Activated T-cell treated with anti-CD3 and anti-CD28 coated beads, Interleukin-2, amount 50 U/mL, for 4 hours (primary cell): ENCODE measurements around the gene HOXA7. TPM values are rescaled to one million over a fixed set of nuclear protein-coding genes. Genes with fewer than 3 reads are reported as not detected.

ENCODE experiments used
- ATAC-seq, 2 donors: fragments of 200-7000 bp; cut with Tn5 transposase; one replicate each; pipeline ENCODE4 v1.10.0; 2021
- DNase-seq: peaks from one replicate; pipeline ENCODE4 v3.0.0-alpha.2; 2020
- H3K27me3 Mint-ChIP-seq: one replicate; pipeline ENCODE4 v1.8.0; 2021; ENCODE audit warnings: low read depth, mixed read lengths
- H3K36me3 Mint-ChIP-seq: one replicate; pipeline ENCODE4 v1.8.0; 2022; ENCODE audit warnings: mixed read lengths; ENCODE audit not compliant: insufficient read depth
- H3K4me1 Mint-ChIP-seq: one replicate; pipeline ENCODE4 v1.8.0; 2021; ENCODE audit warnings: low read depth, mixed read lengths
- H3K4me3 Mint-ChIP-seq: one replicate; pipeline ENCODE4 v1.8.0; 2021; ENCODE audit warnings: mild to moderate bottlenecking, moderate library complexity, mixed read lengths
- H3K9me3 Mint-ChIP-seq: one replicate; pipeline ENCODE4 v1.8.0; 2021; ENCODE audit warnings: mixed read lengths
- total RNA-seq, 3 donors: library from RNA; stranded (reverse); gene quantifications; one replicate each; pipeline ENCODE4 v1.2.1, GENCODE V29; 2021

HOXA7 gene
- total RNA-seq, 3 donors from 2014 or later: not detected

DNA sequence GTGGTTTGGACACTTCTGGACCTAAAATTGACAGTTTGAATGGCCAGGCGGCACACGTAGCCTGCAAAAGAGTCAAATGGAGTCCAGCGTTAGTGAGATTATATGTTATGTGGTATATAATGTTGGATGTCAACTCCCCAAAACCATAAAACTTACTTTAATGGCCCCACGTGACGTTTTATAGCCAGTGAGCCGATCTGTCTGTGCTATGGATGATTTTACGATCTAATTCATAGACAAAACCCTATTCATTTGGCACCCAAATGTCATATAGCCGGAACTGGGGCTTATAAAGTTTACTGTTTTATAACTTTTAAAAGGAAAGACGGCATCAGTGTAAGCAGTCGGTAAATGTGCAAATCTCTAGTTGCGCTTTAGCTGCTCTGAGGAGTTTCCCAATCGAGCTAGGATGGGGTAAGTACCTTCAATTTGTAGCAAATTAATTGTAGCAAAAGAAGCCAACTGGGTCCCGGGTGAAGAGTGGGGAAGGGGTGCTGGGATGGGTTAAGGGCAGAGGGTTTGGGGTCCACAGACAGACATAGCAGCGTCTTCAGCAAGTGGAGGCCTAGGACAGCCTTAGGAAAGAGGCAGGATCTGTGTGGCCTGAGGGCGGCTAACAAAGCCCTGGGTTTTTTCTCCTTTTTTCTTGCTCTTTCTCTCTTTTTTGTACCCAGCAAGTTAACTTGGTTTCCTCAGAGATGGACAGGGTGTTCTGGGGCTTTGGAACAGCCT is 16.2 kb downstream of the HOXA7 start:
- Mint-ChIP-seq H3K4me3 (no peak overlapping the region), H3K4me1 (peaks cover 5% of the 10 kb centered on the region), H3K27me3 (peaks cover 61% of the 10 kb centered on the region), H3K9me3 (no peaks in the 10 kb centered on the region), H3K36me3 (no peaks in the 10 kb centered on the region)
- ATAC-seq (no peak), DNase-seq (no peak)

DNA sequence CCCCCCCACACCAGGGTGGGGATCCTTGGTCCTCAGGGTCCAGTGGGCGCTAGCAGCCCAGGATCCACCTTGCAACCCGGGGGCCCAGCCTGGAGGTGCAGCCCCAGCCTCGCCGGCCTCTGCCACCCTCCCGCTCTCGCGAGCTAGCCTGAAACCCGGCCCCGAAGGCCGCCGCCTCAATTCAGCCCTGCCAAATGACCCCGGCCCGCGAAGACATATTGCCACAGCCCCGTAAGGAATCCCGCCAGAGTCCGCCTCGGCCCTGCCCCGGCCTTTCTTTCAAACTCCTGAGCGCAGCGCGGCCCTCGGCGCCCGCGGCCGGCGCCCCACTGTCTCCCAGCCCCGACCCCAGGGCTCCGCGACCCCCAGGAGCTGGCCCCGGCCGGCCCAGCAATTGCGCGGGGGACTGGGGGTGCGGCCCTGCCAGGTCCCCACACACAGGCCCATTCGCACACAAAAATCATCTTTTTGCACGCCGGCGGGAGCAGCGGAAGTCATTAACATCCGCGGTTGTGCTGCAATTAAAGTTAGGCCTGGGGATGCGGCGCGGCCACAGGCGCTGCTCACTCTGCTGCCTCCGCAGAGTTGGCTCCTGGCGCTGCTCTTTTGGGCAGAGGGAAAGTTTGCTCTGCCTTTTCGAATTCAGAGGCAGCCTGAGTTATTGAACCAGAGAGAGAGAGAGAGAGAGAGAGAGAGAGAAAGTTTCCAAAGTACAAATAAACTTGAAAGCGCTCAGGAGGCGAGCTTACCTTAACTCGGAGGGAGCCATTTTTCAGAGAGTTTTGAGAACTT is 16.9 kb downstream of the HOXA7 start:
- H3K36me3 Mint-ChIP-seq: no peaks in the 10 kb centered on the region
- H3K4me1 Mint-ChIP-seq: peaks cover 8% of the 10 kb centered on the region
- DNase-seq (no peak), ATAC-seq (no peak)
- peaks cover 62% of the 10 kb centered on the region for H3K27me3 Mint-ChIP-seq
- H3K4me3 Mint-ChIP-seq: no peak overlapping the region
- H3K9me3 Mint-ChIP-seq: no peaks in the 10 kb centered on the region

DNA sequence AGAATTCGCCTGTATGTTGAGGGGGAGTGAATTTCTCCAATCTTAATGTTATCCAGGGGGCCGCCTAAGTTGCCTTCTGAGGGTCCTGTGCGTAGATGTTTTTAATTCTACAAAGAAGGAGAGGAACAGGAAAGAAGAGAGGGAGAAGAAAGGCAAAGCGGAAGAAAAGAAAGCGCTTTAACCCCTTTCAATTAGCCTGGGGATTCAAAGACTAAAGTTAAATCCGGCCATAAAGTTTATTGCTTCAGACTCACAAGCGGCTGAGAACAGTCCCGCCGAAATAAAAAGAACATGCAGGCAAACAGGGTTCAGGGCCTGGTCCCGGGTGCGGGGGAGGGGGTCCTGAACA is 17.5 kb downstream of the HOXA7 start:
- no peaks in the 10 kb centered on the region for H3K9me3 Mint-ChIP-seq
- H3K4me1 Mint-ChIP-seq: peaks cover 13% of the 10 kb centered on the region
- no peak for DNase-seq
- peaks cover 60% of the 10 kb centered on the region for H3K27me3 Mint-ChIP-seq
- no peak overlapping the region for H3K4me3 Mint-ChIP-seq
- H3K36me3 Mint-ChIP-seq: no peaks in the 10 kb centered on the region
- no peak for ATAC-seq

DNA sequence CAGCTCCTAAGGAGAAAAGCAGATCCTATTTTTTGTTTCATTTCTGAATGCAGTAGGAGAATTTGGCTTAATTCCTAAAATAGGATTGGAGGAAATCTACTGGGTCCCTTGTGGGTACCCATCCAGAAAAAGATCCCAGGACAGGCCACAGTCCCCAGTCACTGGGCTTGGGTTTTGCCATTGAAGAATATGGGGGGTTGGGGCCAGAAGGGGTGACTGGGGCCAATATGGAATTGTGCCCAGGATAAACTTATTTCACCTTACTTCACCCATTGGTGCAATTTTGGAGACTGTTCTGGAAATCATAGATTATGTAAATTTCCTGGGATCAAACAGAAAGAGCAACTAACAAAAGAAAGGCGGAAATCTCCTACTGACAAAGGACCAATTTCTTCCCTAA is 18.0 kb downstream of the HOXA7 start:
- DNase-seq: no peak
- Mint-ChIP-seq H3K4me1 (peaks cover 13% of the 10 kb centered on the region), H3K36me3 (no peaks in the 10 kb centered on the region), H3K27me3 (peaks cover 61% of the 10 kb centered on the region), H3K9me3 (no peaks in the 10 kb centered on the region), H3K4me3 (no peak overlapping the region)
- no peak for ATAC-seq

DNA sequence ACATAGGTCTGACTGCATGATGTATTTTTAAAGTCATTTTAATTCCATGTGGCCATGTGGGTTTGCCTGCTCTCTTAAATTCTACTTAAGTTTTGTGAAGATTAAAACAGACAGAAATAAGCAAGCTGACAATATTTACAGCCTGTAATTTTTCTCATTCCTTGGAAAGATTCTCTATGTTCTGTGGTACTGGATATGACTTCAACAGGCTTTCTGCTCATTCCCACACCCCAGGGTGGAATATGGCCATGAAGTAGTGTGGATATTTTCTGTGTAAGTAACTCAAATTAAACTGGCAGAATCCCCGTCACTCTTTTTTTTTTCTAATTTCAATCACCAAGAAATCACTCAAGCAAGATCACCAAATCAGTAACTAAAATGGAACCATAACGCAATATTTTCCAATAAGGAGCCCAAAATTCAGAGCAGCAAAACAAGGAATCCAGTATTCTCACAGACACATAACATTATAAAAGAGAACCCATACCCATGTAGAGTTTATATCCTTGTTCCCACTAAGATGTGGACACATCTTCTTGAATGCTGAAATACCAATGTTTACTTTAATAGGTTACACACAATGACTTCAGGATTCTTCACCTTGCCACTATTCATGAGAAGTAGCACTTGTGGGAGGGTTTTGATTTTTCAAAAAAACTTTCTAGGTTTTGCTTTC is 18.7 kb downstream of the HOXA7 start:
- H3K36me3 Mint-ChIP-seq: no peaks in the 10 kb centered on the region

DNA sequence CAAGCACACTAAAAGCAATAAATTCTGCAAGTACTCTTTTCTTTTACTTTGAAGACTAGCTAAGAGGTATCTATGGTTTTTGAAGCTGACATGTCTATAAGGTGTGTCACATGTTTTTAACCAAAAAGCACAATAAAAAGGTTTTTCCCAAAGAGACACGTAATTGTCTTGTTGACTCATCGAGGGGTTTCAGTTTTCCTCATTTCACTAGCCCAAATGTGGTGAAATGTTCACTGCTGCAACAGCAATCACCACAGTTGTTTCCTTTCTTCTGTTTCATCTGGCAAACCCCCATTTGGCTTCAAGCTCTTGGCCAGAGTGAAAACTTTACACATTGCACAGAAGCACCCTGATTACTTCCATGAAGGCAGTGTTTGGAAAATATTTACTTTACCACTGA is 22.1 kb downstream of the HOXA7 start:
- Mint-ChIP-seq H3K36me3 (no peaks in the 10 kb centered on the region), H3K9me3 (no peaks in the 10 kb centered on the region), H3K27me3 (peaks cover 62% of the 10 kb centered on the region), H3K4me1 (peaks cover 13% of the 10 kb centered on the region), H3K4me3 (no peak overlapping the region)
- ATAC-seq (peak; percentile 57 to 68), DNase-seq (no peak)

More for the DNA sequence above, 18.7 kb downstream of the HOXA7 start:
- no peak for ATAC-seq
- no peak for DNase-seq
- no peaks in the 10 kb centered on the region for H3K9me3 Mint-ChIP-seq
- H3K4me3 Mint-ChIP-seq: no peak overlapping the region
- H3K27me3 Mint-ChIP-seq: peaks cover 65% of the 10 kb centered on the region
- H3K4me1 Mint-ChIP-seq: peaks cover 13% of the 10 kb centered on the region

DNA sequence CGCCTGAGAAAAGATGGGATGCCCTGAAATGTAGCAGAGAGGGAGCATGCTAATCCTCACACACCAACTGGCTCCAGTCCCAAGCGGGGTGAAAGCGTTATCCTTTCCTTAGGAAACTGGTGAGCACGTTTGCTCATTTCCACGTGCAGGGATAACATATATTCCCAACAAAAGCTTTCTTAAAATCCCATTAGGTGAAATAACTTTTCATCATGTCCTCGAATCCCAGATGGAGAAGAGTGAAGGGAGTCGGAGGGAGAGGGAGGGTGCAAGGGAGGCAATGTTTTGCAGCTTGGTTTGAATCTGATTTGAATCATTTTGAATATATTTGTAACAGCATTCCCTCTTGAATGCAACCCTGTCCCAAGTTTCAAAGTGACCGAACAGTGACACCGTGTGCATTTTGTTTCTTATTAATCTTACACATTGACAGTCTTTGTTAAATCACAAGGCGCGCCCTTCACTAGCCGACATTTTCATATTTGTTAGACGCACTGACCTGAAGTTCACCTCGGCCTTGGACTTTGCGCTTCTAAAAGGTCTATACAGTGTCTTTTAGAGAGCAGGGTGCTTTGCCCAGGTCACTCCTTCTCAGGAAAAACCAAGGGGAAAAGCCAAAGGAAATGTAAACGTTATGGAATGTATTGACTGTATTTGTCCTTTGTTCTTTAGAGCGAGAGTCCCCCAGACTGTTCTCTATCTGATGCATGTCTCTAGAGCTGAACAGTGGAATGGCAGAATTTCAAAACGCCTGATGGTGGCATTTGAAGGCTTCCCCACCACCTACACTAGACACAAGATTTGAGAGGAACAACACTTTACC is 22.9 kb downstream of the HOXA7 start:
- H3K36me3 Mint-ChIP-seq: no peaks in the 10 kb centered on the region
- DNase-seq (no peak), ATAC-seq (no peak)
- H3K4me1 Mint-ChIP-seq: peaks cover 13% of the 10 kb centered on the region
- H3K27me3 Mint-ChIP-seq: peaks cover 62% of the 10 kb centered on the region
- H3K9me3 Mint-ChIP-seq: no peaks in the 10 kb centered on the region
- H3K4me3 Mint-ChIP-seq: no peak overlapping the region

DNA sequence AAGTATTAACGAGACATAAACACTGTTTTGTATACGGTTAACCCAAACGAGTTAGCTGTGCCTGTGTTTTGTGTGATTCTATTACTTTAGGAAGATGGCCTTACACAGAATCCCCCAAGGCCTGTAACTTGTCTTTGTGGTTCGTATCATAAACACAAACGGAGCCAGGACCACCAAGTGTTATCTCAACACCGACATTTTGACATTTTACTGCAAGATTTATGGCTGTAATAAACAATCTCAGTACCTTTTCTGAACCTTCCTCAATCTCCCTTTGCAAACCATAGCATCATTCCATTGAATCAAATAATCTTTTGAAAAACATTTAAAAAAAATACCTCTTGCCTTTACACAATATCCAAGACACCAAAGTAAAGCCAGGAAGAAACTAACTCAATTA is 23.5 kb downstream of the HOXA7 start:
- ATAC-seq (no peak), DNase-seq (no peak)
- Mint-ChIP-seq H3K4me1 (peaks cover 13% of the 10 kb centered on the region), H3K36me3 (no peaks in the 10 kb centered on the region), H3K4me3 (no peak overlapping the region), H3K27me3 (peaks cover 59% of the 10 kb centered on the region), H3K9me3 (no peaks in the 10 kb centered on the region)

DNA sequence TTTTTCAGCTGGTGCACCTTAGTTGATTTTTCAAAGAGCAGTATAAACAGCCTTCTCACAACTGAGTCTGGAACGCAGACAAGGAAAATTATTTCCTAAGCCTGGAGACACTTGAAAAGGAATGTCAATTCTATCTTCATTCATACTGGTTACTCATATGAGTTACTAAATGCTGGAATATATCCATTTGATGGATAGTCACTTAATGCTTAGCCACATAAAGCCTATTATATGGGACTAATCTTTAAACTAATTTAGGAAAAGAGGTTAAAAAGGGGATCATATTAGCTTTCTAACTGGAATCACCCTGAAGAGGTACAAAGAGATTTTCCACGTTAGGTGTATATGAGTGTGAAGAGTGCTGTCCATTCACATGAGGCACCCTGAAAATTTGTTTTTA is 24.3 kb downstream of the HOXA7 start:
- ATAC-seq (no peak), DNase-seq (no peak)
- H3K36me3 Mint-ChIP-seq: no peaks in the 10 kb centered on the region
- H3K4me1 Mint-ChIP-seq: peaks cover 13% of the 10 kb centered on the region
- H3K4me3 Mint-ChIP-seq: no peak overlapping the region
- H3K9me3 Mint-ChIP-seq: no peaks in the 10 kb centered on the region
- peaks cover 59% of the 10 kb centered on the region for H3K27me3 Mint-ChIP-seq

DNA sequence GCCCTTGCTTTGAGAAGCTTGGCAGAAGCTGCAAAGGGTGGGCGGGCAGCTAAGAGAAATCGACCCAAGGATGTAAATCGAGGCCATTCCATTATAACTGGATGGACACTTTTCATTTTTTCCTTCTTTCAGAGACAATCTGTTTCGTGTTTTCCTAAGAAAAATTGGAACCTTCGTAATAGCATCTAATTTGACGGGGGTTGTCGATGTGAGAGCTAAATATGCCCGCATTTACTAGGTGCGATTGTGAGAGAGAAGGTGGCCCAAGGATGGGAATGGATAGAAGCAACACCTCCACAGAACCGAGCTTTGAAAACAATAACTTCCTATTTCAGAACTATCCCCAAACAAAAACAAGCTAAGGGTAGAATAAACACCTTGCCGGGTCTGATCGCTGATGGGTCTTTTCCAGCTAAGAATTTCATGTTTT is 25.1 kb downstream of the HOXA7 start:
- Mint-ChIP-seq H3K4me1 (peaks cover 13% of the 10 kb centered on the region), H3K36me3 (no peaks in the 10 kb centered on the region), H3K9me3 (no peaks in the 10 kb centered on the region), H3K4me3 (peak overlapping the region; percentile 68), H3K27me3 (peaks cover 60% of the 10 kb centered on the region)
- DNase-seq (no peak), ATAC-seq (no peak)

DNA sequence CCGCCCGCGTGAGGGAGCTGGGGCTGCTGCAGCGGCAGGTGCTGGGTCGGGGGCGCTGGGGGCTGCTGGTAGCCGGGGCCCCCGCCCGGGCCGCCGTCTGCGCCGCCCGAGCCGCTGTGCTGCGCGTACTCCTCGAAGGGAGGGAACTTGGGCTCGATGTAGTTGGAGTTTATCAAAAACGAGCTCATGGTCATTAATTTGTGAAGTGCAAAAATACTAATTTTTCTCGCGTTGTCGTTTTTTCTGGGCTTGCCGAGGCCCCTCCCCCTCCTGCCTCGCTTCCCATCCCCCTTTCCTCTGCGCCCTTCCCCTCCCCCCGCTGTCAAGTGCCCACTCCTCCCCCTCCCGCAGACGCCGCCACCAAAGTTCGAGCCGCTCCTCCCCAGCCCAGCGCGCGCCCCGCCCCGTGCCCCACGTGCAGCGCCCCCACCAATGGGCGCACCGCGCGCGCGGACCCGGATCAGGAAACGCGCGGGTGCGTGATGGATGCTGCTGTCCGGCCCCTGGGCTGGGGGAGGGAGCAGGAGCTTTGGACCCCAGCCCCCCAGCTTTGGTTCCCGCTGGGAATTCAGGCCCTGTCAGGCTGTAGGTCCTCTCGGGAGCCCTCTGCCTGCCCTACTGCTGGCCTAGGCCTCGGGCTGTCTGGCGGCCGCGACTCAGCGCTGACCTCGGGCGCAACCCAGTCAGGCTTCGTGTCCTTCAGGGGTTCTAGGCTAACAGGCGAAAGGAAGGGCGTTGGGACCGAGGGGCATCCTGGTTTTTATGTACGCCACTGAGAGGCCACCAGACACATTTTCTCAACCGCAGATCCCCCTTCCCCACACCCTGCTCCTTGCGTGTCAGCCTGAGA is 25.7 kb downstream of the HOXA7 start, which contains the start of gene HOXA4:
HOXA4 (minus strand) TSS at position 218 of the 850 bp plus-strand sequence; CDS start at position 194, 24 bp downstream.
- H3K4me3 Mint-ChIP-seq: peak within 1 kb of the TSS; percentile 68
- peaks cover 54% of the 10 kb centered on the region for H3K27me3 Mint-ChIP-seq
- H3K9me3 Mint-ChIP-seq: no peaks in the 10 kb centered on the region
- DNase-seq (peak; percentile 73), ATAC-seq (peak; percentile 85 to 88)
- H3K4me1 Mint-ChIP-seq: peaks cover 9% of the 10 kb centered on the region
- H3K36me3 Mint-ChIP-seq: no peaks in the 10 kb centered on the region

DNA sequence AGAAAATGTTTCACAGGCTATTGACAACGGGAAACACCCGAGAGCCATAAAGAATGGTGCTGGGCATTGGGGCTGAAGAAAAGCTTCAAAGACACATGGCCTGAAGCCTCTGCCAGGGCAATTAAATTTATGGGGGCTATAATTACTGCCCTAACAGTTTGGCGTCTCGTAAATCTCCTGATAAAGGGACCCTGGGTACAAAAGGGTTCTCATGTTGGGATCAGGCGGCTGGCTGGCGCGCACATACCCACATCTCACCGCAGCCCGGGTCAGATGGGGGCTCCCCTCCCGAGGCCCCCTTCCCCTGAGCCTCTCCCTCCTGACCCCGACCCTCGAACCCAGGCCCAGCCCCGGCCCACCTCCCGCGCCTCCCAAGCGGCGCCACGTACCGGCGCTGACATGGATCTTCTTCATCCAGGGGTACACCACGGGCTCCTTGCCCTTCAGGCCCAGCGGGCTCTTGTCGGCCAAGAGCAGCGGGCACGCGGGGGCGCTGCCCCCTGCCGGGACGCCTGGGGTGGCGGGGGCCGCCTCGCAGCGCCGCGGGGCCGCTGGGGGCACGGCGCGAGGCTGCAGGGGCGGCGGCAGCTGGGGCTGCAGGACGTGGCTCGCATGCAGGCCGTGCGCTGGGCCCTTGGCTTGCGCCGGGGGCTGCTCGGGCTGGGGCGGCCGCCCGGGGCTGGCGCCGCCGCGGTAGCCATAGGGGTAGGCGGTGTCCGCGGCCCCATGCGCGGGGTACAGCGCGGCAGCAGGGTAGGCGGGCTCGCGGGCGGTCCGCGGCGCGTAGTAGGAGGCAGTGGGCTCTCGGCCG is 26.5 kb downstream of the HOXA7 start:
- Mint-ChIP-seq H3K9me3 (no peaks in the 10 kb centered on the region), H3K36me3 (no peaks in the 10 kb centered on the region), H3K4me1 (peaks cover 7% of the 10 kb centered on the region), H3K4me3 (peak overlapping the region; percentile 32), H3K27me3 (peaks cover 53% of the 10 kb centered on the region)
- DNase-seq (no peak), ATAC-seq (peak; percentile 18 to 20)
